22Rv1 (cell line): ENCODE data around the gene WDR48.

Experiments
- H3K27ac ChIP-seq: fragments of 450-650 bp; 2 replicates; pipeline ENCODE4 v1.5.1; 2017
- CTCF ChIP-seq: fragments of 450-650 bp; IDR thresholded peaks from 2 replicates; pipeline ENCODE4 v1.5.1; 2017; ENCODE audit warnings: mild to moderate bottlenecking
- ZFX ChIP-seq: fragments of 450-650 bp; IDR thresholded peaks from 2 replicates; pipeline ENCODE4 v1.6.1; 2017; ENCODE audit warnings: antibody characterized with exemption, borderline replicate concordance

The WDR48 gene

GRCh38 chr3:39051649-39052561, at the start of gene WDR48, which contains the start of gene SCN11A:
TSS of gene WDR48 (plus strand) at chr3:39052016. CDS start at chr3:39052026, 10 bp downstream.
TSS of gene SCN11A (minus strand) at chr3:39051944. CDS start at chr3:38950362, 101,582 bp downstream.
- H3K27ac ChIP-seq, result peak within 1 kb of the TSS; percentile 72
- TF ChIP-seq ZFX (no peak), CTCF (no peak)

- no peak for TF ChIP-seq CTCF
- no peak for TF ChIP-seq ZFX
- H3K27ac ChIP-seq, result no peak overlapping the region
Measured at GRCh38 chr3:39005295-39005694, 46.5 kb upstream of the WDR48 start.

- TF ChIP-seq ZFX, result no peak
- TF ChIP-seq CTCF, result no peak
- H3K27ac ChIP-seq, result no peak overlapping the region
Measured at GRCh38 chr3:39011191-39011736, 40.6 kb upstream of the WDR48 start.

- TF ChIP-seq ZFX (no peak), CTCF (no peak)
- H3K27ac ChIP-seq, result no peak overlapping the region
Measured at GRCh38 chr3:39013289-39013688, 38.5 kb upstream of the WDR48 start.

- no peak overlapping the region for H3K27ac ChIP-seq
- TF ChIP-seq ZFX, result no peak
Measured at GRCh38 chr3:39013921-39014509, 37.8 kb upstream of the WDR48 start.

- TF ChIP-seq CTCF, result no peak
- no peak for TF ChIP-seq ZFX
- H3K27ac ChIP-seq, result no peak overlapping the region
Measured at GRCh38 chr3:39015418-39015817, 36.4 kb upstream of the WDR48 start.

GRCh38 chr3:39019299-39019698, 32.5 kb upstream of the WDR48 start:
- no peak for TF ChIP-seq CTCF
- no peak for TF ChIP-seq ZFX
- H3K27ac ChIP-seq, result no peak overlapping the region
